ENCODE results near the gene ASCC2.
A peak's percentile ranks its signal among the peaks of the same experiment; 100 is the strongest.
"Not testable (repeated sequence)": the region's sequence is repeated elsewhere in the genome, so short reads cannot be mapped to it uniquely, and the experiment has no call there.

Gene ASCC2

DNA sequence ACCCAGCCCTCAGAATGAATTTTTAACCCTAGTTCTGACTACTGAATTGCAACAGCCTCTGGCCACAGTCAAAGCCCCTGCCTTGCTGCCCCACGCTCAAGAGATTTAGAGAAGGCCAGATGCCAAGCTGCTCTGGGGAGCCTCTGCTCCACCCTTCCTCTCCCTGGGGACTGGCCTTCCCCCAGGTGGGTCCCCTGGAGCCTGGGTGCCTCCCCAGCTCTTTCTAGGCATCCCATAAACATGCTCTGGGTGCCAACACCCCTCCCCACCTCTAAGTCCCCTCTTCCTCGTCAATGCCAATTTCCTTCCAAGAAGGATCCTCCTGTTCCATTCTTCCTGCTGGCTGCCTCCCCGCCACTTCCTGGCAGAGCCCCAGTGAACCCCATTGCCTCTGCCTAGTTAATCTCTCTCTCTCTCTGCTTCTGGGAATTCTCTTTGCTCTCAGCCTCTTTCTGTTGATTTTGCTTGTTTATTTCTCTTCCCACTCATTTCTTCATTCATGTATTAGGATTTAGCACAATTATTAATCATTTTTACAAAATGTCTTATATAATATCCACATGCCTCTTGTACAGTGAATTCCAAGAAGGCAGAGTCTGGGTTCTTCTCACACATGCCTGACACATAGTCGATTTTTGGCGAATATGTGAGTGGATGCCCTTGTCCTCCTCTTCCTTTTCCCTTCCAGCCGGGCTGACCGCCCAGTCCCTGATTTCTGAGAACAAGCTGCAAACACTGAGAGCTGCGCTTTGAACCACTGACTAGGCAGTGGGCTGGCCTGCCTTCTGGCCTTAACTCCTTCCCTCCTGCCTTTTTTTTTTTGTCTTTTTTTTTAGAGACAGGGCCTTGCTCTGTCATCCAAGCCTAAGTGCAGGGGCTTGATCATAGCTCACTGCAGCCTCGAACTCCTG is 53.4 kb downstream of the ASCC2 start:
- FAIRE-seq: no peak

DNA sequence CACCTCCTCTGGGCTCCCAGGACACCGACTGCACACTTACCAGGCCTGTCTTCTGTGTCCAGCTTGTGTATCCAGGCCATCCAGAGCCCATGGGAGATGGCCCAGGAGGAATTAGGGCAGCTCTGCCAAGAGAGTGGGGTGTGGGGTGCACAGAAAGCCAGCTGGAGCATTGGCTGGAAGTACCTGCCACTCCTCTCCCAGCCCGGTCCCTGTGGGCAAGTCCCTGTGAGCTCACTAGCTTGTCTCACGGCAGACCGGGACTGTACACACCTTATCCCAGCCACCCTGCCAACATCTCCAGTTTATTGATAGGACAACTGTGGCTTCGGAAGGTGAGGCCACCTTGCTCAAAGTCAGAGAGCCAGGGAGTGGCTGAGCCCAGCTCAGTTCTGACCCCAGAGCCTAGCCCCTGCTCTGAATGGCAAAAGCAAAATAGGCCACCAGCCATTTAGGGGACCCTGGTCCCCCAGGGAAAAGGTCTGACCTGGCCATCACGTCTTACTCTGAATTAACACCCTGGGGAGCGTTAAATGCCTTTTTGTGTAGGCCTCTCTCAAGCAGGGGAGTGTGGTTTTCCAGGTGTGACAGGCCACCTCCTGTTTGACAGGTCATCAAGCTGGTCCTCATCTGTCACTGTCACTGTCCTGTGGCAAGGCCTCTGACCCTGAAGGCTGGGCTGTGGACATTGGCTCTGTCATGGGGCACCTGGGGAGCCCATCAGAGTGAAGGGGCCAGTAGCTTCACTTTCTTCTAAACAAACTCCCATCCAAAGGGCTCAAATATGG is 55.8 kb downstream of the ASCC2 start:
- no peak for FAIRE-seq

DNA sequence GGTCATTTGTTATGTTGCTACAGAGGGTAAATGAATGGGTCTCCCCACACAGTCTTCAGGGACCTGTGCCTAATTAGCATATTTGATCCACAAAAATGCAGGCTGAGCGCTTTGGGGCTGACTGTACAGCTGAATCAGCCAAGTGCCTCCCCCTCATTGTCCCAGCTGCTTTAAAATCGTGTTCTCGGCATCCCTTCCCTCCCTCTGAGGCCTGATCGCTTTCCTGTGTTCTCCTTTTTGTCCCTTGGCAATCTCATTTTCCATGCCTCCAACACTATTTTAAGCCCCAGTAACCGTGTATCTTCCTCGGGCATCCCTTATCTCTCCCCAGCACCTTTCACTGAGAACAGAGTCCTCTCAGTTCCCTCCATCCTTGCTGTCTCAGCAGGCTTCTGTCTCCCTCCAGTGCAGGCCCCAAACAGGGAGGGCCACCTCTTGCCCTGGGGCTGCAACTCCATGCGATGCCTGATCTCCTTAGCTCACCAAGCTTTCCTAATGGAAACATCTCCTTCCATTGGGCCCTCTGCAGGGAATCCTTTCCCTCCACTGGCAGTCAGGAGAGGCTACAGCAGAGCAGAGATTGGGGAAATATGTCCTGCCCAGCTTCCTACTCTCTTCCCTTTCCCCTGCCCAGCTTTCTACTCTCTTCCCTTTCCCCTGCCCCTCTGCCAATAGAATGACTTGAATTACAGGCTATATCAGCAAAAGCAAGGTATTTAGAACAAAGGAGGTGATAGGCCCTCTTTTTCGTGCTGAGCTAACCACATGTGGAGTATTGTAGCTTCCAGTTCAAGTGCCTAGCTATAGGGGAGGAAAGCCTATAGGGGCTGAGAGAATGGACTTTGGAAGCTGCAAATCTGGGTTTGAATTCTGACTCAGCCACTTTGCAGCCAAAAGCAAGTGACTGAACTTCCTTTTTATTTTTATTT is 57.1 kb downstream of the ASCC2 start:
- FAIRE-seq: peak; percentile 88

DNA sequence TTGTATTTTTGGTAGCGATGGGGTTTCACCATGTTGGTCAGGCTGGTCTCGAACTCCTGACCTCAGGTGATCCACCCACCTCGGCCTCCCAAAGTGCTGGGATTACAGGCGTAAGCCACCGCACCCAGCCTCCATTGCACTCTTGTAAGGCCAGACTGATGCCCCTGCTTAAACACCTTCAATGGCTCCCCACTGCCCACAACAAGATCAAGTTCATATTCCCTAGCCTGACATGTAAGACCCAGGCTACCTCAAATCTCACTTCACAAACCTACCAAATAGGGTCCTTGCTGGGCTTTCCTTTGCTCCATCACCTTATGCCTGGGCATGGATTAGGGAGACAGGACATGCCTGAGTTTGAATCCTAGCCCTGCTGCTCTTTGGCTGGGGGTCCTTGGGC is 57.9 kb downstream of the ASCC2 start:
- FAIRE-seq: no peak

DNA sequence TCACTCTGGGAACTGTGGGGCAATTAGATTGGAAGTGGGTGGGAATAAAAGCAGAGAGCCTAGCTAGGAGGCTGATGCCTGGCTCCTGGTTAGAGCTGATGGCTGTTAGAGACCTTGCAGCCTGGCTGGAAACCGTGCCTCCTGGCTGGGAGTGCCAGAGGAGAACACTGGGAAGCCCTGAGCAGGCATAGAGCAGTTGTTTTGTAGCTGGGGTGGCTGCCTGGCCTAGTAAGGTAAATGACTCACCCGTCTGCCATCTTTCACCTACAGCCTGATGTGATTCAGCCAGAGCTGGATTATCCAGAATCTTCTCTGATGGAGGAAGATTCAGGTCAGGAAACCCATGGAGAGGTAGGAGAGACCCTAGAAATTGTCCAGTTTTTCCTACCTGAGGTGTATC is 64.8 kb downstream of the ASCC2 start:
- no peak for FAIRE-seq

DNA sequence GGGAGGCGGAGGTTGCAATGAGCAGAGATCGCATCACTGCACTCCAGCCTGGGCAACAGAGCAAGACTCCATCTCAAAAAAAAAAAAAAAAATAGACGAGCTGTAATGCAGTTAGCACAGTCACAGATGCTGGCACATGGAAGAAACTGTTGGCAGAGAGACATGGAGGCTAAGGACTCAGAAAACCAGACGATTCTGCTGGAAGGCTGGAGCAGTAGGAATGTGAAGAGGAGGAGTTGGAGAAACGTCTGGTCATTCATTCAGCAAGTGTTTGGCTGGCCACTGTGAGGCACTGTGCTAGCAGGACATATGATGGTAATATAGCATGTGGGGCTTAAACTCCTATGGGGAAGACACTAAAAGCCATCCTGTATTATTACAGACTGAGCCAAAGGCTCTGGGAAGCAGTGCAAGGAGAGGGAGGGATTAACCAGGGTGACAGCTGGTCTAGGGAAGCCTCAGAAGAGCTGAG is 65.9 kb downstream of the ASCC2 start:
- peak; percentile 87 for FAIRE-seq

DNA sequence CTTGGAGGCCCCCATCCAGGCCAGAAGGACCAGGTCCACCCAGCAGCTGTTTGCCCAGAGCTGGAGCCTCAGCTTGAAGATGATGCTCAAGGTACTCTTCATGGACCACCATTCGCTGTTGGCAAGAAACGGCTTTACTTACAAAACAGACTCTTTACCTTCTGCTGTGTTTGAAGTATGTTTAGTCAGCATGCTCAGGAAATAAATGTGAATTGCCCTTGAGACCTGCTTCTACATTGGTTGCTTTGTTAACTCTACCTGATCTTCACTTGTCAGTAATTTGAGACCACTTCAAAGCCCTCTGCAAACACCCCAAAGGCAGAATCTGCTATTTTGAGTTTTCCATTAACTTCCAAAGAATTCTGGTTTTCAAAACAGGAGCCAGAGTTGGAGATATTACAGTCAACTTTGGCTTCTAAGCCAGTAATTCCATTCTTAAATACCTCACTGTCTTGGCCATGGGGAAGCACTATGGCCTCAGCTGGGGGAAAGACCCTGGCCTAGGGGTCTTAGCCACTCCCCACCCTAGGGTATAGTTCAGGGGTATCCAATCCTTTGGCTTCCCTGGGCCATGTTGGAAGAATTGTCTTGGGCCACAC is 68.3 kb downstream of the ASCC2 start:
- FAIRE-seq: no peak

DNA sequence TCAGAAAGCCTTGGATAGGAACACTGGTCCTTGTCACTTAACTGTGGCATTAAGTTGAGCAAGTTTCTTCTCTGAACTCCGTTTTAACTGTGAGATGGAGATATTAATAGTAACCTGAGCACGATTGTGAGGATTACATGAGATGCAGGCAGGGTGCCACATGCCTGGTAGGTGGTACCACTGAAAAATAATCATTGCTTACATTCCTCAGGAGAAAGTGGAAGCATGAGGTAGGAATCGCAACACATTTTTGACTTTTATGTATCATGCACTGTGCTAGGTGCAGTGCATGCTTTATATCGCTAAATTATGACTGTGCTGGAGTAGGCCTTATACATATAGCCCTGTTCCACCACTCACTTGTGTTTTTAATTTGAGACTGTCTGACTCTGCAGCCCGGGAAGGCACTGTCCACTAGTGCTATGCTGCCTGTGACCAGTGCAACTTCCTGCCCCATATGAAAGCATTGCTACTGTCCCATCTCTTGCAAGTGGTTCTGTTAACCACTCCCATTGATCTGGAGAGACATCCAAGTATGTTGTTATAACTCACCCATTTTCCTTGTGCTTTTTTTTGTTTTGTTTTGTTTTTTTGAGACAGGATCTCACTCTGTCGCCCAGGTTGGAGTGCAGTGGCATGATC is 69.9 kb downstream of the ASCC2 start:
- no peak for FAIRE-seq

DNA sequence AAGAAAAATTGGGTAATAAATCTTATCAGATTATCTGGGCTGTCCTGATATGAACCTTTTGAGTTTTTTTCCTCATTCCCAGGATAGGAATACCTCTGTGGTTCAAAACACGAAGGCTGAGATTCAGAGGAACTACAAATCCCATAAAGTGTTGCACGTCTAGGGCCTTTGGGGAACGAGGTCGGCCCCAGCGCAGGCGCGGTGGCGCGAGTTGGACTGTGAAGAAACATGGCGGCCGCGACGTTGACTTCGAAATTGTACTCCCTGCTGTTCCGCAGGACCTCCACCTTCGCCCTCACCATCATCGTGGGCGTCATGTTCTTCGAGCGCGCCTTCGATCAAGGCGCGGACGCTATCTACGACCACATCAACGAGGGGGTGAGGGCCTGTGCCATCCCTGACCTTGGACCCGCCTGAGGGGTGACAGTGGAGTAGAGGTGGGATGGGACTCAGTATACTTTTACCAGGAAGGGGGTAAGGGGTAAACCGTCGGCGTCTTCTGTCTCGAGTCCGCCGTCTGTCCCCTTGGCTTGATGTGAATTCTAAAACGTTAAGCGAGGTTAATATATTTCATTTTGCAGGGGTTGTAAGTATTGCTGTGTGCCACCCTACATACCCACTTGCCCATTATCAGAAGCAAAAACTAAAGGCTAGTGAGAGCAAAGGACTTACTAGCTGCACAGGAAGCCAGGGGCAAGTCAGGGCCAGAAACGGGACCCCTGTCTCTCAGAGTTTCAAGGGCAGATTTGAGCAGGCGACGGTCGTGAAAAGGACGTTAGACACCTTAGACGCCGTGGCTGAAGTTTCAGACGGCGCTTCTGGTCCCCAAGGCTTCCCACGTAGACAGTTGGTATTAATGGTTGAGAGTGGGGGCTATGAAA is 70.7 kb downstream of the ASCC2 start, which contains the start of gene UQCR10:
Gene UQCR10 (plus strand): TSS at position 199 of the 881 bp plus-strand sequence. CDS start 30 bp downstream, at position 229.
- no peak for FAIRE-seq

DNA sequence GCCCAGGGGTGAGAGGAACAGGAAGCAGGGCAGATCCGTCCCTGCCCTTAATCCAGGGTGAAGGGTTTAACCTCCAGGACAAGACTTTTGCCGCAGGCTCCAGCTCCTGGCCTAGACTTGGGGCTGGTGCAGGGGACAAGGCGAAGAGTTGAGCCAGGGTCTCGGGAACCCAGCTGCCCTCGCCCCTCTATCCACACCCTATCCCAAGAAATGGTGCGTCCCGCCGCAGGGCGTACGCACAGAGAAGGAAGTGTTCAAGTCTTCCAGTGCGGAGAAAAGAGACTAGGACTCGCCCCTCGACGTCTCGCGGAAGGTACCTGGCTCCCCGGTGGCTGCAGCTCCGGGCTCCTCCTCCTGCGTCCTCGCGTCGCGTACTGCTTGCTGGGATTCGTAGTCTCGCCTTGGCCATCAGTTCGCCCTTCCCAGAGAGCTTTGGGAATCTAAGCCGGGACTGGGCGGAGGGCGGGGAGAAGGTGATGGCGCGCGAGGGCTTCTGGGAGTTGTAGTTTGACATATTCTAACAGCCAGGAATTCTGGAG is 71.4 kb downstream of the ASCC2 start, which contains the start of gene ZMAT5:
Gene ZMAT5 (minus strand): TSS at position 376 of the 539 bp plus-strand sequence. CDS start 18,463 bp downstream, outside the sequence.
- peak; percentile 98 for FAIRE-seq

DNA sequence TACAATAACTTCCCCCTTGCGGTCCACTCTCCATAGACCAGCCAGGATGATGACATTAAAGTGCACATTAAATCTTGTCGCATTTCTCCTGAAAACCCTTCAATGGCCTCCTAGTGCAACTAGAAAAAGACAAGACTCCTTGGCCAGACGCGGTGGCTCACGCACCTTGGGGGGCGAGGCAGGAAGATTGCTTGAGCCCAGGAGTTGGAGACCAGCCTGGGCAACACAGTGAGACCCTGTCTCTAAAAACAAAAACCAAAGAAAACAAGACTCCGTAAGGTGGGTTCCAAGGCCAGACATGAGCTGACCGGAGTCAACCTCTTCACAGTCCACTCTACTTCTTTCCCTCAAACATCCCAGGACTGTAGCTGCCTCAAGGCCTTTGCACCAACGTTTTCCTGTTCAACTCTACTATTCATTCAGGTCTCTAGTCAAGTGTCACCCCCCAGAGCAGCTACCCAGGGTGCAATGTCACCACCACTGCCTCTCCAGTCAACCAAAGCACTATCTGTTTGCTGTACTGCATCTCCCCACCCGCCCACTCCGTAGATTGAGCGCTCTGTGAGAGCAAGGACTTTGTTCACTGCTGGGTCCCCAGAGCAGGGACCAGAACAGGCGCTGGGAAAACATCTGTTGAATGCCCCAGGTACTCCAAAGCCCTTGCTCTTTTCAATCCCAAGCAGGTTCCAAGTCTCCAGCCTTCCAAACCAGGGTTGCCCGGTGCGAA is 72.0 kb downstream of the ASCC2 start:
- no peak for FAIRE-seq

DNA sequence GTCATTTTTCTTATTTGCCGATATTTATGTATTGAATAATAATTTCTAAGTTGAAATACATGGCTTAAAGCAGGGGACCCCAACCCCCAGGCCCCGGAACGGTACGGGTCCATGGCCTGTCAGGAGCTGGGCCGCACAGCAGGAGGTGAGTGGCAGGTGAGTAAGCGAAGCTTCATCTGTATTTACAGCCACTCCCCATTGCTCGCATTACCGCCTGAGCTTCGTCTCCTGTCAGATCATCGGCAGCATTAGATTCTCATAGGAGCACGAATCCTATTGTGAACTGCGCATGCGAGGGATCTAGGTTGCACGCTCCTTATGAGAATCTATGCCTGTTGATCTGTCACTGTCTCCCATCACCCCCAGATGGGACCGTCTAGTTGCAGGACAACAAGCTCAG is 75.8 kb downstream of the ASCC2 start:
- FAIRE-seq: no peak

DNA sequence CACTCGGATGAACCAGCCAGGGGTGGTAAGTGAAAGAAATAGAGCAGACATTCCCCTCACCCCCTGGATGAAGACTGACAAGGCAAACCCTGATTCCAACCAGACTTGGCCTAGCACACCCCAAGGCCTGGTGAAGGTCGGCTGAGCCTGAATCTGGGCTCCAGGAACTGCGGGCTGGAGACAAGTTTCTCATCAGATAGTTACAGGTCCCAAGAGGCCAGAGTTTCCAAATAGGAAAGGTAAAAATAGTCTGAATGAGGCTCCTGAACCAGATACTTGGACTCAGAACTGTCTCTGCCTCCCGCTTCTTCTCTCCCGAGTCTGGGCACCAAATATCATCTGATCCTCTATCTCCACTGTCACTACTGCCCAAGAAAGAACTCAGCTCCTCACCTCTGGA is 79.1 kb downstream of the ASCC2 start:
- no peak for FAIRE-seq

DNA sequence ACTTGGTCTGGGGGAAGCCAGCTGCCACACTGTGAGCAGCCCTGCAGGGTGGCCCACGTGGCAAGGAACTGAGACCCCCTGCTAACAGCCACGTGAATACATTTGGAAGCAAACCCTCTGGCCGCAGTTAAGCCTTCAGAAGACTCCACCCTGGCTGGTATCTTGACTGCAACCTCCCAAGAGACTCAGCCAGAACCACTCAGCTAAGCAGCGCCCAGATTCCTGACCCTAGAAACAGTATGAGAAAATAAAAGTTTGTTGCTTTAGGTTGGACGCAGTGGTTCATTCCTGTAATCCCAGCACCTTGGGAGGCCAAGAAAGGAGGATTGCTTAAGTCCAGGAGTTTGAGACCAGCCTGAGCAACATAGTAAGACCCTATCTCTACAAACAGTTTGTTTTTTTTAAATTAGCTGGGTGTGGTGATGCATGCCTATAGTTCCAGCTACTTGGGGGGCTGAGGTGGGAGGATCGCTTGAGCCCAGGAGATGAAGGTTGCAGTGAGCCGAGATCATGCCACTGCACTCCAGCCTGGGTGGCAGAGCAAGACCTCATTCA is 79.9 kb downstream of the ASCC2 start:
- FAIRE-seq: no peak

DNA sequence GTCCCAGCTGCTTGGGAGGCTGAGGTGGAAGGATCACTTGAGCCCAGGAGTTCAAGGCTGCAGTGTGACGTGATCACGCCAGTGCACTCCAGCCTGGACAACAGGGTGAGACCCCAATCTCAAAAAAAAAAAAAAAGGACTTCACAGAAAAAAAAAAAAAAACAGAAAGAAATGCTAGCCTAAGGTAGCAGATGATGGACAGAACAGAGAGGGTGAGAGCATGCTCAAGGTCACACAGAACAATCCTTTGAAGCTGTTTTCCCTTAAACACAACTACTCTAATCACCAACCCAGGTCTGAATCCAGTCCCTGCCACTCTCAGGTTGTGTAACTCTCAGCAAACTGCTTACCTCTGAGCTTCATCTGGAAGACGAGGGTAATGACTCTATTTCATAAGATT is 81.0 kb downstream of the ASCC2 start:
- no peak for FAIRE-seq

DNA sequence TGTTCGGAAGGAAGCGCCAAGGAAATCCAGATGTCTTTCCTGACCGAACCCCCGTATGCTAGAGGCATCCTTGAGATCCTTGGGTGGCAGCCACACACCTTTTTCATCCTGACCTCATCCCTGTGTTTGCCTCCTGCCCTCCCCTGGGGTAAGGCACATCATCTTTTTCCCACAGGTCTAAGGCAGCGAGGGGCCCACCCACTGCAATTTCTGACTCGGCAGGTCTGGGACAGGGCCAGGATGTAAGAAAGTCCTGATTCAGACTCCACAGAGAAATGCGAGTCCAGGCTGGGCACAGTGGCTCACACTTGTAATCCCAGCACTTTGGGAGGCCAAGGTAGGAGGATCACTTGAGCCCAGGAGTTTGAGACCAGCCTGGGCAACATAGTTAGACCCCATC is 81.7 kb downstream of the ASCC2 start:
- FAIRE-seq: no peak

DNA sequence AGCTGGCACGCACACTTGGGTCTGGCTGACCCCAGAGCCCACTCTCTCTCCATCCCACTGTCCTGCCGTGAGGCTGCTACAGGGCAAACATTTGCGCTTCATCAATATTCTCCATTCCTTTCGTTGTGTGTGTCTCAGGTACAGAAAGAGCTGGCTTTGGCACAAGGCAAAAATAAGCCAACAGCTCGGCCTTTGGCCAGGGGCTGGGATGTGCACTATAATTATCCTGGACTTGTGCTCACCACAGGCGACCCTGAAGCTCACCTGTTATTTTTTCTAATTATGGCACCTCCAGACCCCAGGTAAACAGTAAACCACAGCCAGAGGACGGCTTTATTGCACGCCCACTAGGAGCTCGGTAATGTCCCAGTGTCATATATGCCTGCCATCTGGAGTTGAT is 82.2 kb downstream of the ASCC2 start:
- FAIRE-seq: no peak

DNA sequence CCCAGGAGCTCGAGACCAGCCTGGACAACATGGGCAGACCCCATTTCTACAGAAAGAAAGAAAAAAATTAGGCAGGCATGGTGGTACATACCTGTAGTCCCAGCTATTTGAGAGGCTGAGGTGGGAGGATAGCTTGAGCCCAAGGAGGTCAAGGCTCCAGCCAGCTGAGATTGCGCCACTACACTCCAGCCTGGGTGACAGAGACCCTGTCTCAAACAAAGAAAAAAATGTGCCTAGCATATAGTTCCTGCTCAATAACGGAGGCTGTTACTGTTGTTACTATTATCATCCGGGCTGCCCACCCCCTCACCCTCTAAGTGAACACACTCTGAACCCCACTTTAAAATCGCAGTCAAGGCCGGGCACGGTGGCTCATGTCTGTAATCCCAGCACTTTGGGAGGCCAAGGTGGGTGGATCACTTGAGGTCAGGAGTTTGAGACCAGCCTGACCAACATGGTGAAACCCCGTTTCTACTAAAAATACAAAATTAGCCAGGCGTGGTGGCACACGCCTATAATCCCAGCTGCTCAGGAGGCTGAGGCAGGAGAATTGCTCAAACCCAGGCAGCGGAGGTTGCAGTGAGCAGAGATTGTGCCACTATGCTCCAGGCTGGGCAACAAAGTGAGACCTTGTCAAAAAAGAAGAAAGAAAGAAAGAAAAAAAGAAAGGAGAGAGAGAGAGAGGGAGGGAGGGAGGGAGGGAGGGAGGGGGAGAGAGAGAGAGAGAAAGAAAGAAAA is 83.2 kb downstream of the ASCC2 start:
- FAIRE-seq: not testable (repeated sequence)
